NCI-H2081 (cell line): ENCODE data around the gene CCDC112.
"Not testable (repeated sequence)": the region's sequence is repeated elsewhere in the genome, so short reads cannot be mapped to it uniquely, and the experiment has no call there.

Experiments
- DNase-seq, 2 experiments: peaks; one replicate each; lab custom pipeline; 2025; lab: John Stamatoyannopoulos, UW

The CCDC112 gene, protein sequence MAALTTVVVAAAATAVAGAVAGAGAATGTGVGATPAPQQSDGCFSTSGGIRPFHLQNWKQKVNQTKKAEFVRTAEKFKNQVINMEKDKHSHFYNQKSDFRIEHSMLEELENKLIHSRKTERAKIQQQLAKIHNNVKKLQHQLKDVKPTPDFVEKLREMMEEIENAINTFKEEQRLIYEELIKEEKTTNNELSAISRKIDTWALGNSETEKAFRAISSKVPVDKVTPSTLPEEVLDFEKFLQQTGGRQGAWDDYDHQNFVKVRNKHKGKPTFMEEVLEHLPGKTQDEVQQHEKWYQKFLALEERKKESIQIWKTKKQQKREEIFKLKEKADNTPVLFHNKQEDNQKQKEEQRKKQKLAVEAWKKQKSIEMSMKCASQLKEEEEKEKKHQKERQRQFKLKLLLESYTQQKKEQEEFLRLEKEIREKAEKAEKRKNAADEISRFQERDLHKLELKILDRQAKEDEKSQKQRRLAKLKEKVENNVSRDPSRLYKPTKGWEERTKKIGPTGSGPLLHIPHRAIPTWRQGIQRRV

DNA sequence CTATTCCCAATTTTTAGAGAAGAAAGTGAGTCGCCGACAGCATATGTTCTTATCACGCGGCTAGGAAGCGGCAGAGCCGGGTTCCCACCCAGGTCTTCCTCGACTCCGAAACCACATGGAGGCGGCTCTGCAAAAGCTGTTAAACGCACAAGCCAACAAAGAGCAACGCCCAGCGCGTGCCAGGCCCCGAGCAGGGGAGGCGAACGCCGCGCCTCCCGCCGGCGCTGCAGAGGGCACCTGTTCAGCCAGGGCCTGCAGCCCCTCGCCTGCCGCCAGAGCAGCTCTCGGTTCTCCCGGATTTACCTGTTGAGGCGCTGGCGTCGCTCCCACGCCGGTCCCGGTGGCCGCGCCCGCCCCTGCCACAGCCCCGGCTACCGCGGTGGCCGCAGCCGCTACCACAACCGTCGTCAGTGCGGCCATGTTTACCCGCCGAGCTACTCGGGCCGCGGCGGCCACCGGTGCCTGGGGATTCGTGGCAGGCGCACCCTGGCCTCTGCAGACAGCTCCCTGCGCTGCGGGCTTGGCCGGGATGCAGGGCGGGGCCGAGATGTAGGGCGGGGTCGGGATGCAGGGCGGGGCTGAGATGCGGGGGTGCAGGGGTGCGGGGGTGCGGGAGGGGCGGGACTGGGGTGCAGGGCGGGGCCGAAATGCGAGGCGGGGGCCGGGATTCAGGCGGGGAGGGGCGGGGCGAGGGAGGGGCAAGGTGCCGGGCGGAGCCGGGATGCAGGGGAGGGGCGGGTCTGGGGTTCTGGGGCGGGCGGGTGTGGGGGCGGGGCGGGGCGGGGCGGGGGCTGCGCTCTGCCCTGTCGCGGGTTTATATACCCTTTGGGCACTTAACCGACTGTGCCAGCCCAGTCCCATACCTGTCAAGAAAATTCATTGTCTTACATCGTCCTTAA lies at the start of gene CCDC112:
Gene CCDC112, minus strand, starts transcription at position 531 of the 899 bp plus-strand sequence. Its CDS starts 111 bp downstream, at position 420.
- peak; percentile 65 to 78 for DNase-seq

DNA sequence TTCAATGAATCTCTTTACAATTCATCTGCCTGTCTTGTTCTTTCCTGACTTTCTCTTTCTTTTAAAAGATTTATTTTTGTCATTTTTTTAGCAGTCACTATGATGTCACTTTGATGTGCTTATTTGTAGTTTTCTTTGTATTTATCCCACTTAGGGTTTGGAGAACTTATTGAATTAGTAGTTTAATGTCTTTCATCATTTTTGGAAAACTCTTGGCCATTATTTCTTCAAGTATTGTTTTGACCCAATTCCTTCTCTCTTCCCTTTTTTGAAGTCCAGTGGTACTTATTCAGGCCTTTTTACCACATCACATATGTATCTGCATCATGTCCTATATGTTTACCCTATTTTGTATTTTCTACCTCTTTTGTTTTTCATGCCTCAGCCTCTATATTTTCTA lies 48.9 kb upstream of the CCDC112 start:
- no peak for DNase-seq

DNA sequence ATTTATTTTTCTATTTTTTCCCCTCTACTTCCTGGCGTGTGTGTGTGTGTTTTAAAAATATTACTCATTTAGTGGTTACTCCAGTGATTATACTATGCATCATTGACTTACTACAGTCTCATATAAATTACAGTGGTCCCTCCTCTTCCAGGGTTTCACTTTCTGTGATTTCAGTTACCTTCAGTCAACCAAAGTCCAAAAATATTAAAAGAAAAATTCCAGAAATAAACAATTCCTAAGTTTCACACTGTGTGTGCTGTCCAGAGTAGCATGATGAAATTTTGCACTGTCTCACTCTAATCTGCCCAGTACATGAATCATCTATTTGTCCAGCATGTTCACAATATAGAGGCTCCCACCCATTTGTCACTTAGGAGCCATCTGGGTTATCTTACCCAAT lies 47.4 kb upstream of the CCDC112 start:
- DNase-seq, result no peak

DNA sequence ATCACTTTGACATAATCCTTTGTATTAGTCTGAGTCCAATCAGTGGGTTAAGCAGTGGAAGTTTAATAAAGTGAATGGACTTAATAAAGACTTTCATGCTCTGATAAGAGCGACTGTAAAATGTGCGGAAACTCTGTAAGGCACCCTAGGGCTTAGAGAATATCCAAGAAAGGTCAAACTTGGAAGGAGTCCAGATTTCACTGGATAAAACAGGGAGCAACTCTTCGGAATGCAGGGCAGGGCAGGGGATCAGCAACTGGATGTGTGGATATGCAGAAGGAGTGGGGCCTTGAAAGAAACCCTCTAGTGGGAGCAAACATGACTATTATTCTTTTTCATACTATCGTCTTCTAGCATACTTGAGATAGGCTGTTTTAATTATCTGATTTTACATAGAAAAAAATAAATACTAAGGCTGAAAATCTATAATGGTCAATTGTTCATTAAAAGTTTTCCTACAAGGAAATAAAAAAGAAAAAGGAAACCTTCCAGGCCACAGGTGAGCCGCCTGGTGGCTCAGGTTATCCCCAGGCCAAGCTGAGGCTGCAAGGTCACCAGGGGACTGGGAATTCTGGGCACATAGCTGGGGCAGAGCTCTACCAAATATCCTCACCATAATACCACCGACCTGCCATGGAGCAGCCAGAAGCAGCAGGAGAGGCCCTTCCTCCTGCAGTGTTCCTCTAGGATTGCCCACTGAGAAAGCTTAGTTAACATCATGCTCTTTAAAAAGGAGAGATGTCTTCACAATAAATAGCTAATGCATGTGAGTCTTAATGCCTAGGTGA lies 46.3 kb upstream of the CCDC112 start:
- DNase-seq, result no peak

DNA sequence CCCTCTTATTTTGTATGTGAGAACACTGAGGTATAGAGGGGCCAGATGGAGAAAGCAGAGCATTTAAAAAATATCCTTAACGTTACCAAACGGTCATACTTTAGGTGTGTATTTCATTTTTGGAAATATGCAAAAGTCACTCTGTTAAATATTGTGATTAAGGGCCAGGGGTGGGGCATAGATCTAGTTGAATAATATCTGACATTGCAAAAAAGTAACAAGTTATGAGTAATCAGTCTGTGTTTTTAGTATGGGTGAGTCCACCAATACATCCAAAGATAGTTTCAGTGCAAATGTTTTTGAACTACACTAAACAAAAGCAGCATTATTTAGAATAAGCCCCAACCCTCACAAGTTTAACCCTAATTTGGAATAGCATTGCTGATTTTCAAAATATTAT lies 45.3 kb upstream of the CCDC112 start:
- DNase-seq, result no peak

DNA sequence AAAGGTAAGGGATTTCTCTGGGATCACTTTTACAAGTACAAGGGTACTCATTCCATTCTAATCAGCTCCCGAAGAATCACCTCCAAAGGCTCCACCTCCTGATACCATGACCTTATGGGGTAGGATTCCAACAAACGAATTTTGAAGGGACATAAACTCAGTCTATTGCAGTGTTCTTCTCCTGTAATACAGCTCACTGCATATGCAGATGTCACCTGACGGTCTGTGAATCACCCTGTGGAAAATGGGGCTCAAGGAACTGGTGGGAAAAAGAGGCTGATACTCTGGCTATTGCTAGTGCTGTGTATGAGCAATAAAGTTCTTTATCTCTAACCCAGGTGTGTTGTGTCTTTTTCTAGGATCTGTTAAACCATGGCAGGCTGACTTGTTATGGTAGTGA lies 42.4 kb upstream of the CCDC112 start:
- DNase-seq, result no peak

DNA sequence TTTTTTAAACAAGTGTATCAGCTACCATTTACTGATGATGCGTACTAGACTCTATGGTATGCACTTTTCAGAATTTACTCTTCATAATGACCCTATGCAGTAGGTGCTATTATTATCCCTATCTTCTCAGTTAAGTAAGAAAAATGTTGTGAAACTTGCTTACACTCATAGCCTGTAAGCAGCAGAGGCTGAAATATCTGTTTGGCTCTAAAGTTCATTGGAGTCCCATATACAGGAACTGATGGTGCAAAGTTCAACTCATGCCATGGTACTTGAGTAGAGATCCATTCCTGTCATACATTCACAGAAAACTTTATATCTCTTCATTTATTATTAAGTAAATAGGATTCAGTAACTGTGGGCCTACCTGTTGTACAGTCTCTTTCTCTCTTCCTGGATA lies 41.4 kb upstream of the CCDC112 start:
- no peak for DNase-seq

DNA sequence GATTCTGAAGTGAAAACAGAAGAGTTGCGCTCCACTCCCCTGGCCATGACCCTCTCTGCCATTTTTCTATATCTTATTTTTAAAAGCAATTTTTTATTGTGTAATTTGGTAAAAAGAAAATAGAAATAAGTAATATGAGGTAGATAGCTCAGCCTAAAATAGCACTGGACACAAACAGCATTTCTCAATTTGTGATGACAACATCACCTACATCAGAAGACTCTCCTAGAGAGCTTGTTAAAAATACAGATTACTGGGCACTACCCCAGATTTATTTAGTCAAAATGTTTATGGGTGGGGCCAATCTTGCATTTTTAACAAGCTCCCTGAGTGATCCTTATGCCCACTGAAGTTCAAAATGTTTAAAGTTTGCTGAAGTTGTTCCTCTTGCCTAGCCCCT lies 40.5 kb upstream of the CCDC112 start:
- no peak for DNase-seq

DNA sequence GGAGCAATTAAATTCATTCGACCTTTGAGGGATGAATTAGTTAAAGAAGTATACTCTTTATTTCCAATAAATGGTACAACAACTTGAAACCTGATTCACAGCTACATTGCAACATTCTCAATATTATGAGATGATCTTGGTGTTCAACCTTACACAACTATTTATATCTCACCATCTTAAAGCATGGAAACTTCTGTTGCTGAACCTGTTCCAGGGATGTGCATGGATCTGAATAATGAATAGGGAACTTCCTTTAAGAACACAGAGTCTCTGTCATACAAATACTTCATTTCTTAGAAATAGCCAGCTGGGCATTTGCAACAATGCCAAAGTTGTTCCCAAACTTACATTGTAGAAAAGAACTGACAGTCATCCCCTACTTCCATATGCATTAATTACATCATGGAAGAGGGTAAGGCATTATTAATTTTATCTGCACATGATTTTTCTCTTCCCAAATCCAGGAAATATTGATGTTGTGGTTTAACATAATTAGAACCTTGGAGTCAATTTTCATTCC lies 39.8 kb upstream of the CCDC112 start:
- DNase-seq, result no peak

DNA sequence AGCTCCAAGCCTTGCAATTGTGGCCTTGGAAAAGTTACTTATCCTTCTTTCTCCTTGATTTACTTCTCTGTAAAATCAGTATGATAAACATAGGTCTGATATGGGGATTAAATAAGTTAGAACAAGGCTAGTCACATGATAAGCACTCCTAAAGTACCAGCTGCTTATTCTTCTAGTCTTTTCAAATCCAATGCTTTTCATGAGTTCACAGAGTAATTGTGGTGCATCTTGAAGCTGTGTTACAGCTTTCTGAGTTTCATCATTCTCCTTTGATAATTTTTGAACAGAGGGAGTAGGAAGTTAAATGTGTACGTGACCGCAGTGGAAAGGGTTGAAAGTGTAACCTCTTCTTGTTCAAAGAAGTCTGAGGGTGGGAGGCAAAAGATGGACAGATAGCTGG lies 38.8 kb upstream of the CCDC112 start:
- no peak for DNase-seq

DNA sequence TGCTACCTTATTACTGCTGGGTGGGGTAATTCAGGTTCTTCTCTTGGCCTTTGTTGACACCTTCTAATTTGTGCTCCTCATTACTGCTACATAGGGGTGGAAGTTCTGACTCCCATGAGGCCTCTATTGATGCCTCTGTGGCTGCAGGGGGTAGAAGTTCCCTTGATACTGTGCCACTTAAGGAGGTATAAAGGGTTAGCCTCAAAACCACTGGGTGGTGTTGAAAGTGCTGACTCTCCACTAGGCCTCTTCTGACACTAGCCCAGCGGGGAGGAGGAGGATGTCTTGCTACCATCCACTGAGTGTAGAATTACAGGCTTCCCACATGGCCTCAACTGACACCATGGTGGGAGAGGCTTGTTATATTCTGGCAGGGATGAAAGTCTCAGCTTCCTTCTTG lies 36.7 kb upstream of the CCDC112 start:
- no peak for DNase-seq

DNA sequence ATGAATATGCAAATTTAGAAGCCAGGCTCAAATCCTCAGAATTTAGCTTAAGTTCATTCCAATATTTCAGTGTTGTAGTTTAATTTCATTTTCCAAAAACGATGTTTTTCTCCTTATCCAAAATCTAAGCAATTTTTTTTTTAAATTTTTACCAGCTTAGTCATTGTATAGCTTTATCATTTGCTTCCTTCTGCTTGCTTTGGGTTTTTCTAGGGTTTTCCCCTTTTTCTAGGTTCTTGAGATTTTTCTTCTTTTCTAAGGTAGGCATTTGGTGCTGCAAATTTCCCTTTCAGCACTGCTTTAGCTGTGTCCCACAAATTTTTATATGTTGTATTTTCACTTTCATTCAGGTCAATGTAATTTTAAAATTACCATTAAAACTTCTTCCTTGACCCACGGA lies 34.4 kb upstream of the CCDC112 start:
- no peak for DNase-seq

DNA sequence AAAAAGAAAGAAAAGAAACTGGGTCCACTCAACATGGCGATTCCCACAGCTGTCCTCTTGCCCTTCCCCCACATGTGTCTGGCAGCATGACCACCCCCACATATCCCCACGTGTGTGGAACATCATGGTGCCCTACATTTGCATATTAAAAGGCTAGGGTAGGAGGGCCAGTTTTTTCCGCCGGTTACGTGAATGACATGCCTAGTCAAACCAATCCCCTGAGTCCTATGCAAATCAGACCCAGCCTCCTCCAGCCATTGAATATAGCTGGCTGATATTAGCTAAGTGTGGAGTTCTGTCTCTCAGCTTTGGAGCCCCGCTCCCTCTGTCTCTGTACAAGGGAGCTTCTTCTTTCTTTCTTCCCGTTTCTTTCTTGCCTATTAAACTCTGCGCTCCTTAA lies 33.0 kb upstream of the CCDC112 start:
- DNase-seq, result no peak

DNA sequence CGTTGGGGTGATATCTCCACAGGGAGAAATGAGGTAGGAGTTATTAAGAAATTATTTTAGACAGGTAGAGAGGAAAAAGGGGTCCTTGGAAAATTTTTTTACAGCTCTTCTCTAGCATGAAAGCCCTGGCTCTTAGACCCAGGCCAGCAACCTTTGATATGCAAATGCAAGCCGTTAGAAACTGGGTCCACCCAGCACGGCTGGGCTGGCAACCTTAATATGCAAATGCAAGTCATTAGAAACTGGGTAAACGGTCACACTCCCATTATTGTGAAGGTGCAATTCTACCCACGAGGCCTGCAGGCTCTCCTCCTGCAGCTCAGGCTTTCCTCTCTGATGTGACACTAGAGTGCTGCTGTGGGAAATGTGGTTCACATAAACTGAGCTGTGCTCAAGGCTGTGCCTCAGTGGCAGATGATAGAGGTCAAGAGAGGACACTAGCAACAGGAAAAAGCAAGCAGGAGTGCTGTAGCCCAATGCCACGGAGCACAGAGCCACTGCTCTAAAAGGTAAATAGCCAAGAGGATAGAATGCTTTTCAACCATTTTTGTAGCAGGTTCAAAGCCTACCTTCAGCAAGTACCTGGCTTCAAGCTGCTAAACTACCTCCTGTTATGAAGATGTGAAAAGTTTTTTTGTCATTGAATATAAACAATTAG lies 32.3 kb upstream of the CCDC112 start:
- DNase-seq, result not testable (repeated sequence)

DNA sequence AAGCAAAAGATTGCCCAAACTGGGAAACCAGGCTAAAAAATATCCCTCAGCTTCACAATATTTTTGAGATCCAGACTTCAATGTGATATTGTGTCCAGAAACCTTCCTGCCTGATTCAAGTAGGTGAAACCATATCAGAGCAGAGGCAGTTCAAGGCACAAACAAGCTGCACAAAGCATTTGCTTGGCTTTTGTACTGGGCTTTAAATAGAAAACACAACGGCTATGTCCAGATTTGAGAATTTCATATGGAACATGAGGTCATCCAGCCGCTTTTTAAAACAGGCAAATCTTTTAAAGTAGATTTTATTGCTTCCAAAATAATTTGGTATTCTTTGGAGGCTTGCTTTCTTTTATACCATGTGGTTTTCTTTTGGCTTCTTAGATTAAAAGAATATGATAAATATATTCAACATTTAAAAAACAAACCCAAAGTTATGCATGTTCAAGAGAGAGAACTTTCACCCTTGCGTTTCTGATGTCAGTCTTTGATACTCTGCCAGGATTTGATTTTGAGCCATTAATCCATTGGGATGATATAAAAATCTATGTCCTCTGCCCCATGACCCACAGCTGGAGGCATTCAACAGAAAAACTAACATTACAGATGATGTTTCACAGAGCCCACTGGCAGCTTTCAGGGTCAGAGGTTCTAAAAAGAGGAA lies 29.0 kb upstream of the CCDC112 start:
- no peak for DNase-seq

DNA sequence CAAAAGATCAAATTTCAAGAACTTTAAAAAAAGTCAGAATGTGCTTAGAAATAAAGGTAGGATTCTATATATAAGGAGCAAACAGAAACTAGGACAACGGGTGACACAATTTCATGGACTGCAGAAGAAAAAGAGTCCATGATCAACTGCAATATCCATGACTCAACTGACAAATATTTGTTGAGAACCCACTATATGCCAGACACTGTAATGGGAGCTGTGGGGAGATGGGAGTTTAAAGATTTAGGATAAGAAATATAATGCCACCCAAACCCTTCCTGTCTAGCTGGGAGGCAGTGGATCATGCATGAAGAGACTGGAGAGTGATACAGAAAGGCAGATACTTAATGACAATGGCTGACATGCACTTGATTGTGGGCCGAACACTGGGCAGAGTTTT lies 27.6 kb upstream of the CCDC112 start:
- no peak for DNase-seq

DNA sequence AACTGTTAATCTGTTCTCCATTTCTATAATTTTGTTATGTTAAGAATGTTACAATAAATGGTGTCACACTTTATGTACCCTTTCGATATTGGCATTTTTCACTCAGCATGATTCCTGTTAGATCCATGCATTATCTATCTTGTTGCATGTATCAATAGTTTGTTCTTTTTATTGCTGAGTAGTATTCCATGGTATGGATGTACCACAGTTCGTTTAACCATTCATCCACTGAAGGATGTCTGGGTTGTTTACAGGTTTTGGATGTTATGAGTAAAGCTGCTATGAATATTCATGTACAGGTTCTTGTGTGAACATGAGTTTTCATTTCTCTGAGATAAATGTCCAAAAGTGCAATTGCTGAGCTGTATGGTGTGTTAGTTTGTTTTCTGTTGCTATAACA lies 26.3 kb upstream of the CCDC112 start:
- no peak for DNase-seq

DNA sequence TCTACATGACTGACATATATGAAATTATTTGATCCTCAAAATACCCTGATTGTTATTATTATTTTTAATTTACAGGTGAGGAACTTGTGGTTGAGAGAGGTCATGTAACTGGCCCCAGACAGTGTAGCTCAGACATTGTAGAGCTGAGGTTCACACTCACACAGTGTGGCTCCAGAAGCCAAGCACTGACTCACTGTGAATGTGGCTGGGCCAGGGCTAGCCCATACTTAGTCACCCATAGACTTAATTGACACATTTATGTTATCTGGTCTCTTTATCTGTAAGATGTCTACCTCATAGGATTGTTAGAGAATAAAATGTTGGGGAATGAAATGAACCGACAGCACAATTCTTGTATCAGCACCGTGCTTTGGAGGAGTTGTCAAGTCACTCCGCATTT lies 24.9 kb upstream of the CCDC112 start:
- no peak for DNase-seq

DNA sequence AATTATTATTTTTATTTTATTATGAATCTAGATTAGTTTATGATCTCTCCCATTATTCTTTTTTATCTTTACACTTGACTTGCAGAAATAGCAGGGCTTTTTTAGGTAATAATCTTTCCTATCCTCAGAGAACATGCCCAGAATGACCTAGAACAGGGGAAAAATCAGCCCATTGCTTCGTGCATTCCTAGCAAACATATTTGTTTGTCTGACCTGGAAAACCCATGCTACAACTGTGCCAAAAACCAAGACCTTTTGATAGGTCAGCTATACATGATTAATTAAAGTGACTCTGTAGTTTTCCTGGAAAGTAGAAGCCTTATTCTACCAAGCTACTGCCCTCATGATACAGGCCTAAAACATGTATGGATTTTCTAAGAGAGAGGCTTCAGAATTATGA lies 24.1 kb upstream of the CCDC112 start:
- DNase-seq, result no peak

DNA sequence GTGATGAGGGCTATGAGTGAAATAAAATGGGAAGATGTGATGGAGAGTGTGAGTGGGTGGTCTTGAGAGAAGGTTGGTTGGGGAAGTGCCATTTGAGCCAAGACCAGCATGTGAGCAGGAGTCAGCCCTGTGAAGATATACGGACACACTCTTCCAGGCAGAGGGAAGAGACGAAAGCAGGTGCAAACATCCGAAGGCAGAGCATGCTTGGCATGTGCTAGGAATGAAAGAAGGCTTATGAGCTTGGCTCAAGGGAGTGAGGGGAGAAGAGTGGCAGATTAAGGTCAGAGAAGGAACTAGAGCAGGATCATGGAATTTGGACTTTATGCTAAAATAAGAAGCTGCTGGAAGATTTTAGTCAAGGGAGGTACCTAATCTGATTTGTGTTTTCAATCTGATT lies 23.6 kb upstream of the CCDC112 start:
- no peak for DNase-seq

DNA sequence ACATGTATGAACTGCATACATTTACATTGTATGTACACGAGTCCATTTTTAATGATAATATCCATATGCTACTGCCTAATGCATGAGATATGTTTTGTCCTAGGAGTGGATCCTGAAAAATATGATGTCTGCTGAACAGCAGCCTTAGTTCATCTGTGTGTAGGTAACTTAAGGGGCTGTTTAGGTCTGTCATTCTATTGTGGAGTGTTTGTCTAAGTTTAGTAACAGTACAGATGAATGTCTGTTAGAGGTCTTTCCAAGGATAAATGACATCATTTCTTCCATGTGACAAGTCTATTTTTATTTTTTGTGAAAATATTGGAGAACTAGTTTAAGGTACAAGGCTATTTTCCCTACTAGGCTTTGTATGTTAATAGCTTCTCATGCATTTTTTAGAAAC lies 22.6 kb upstream of the CCDC112 start:
- DNase-seq, result no peak
